GM06990 (cell line): Measurements from ENCODE around the gene ADORA2B.

ENCODE experiments used
- DNase-seq: peaks from one replicate; pipeline ENCODE4 v3.0.0-alpha.2; 2011; ENCODE audit not compliant: insufficient read length; ENCODE audit errors: extremely low read depth
- H3K27me3 ChIP-seq: replicated peaks from 2 replicates; pipeline ENCODE4 v1.6.0; 2011; ENCODE audit warnings: low read length; ENCODE audit not compliant: control insufficient read depth, insufficient read depth
- H3K36me3 ChIP-seq: 2 replicates; pipeline ENCODE4 v1.5.1; 2011; ENCODE audit warnings: low read length; ENCODE audit not compliant: control insufficient read depth, insufficient read depth
- H3K4me3 ChIP-seq: replicated peaks from 2 replicates; pipeline ENCODE4 v1.5.1; 2011; ENCODE audit warnings: low read depth, mild to moderate bottlenecking, control low read depth, low read length
- TF ChIP-seq, protein P1 (sequence below): IDR thresholded peaks from 2 replicates; pipeline ENCODE4 v1.5.1; 2011; ENCODE audit warnings: low read length, control low read depth, mild to moderate bottlenecking, inconsistent platforms; ENCODE audit not compliant: insufficient read depth, poor library complexity, severe bottlenecking

ADORA2B gene

DNA sequence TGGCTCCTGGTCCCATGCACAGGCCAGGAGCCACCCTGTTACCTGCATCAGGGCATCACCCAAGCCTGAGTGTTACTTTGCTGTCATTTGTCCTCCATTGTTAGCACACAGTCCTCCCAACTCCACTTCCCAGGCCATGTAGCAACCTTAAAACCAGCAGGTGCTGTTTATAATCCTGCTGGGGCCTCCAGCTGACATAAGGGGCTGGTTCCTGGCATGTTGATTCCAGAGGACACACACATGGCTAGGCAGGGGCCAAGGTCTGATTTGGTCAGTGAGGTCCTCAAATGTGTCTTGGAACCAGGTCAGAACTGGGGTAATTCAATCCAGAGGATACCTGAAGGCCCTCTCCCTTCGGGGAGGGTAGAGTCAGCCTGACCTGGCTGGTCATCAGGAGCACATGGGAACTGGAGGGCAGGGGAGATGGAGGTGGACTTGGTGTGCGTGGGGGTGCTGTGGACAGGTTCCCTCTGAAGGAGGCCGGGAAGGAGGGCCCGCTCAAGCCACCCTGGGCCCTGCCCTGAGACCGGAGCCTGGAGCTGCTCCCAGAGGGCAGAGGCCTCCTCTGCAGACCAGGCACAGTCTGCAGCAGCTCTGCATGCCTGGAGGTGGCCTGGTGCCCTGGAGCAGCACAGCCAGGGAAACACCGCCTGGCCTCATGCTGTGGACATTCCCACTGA, 6.6 kb downstream of the ADORA2B start:
- H3K36me3 ChIP-seq, result no peaks in the 10 kb centered on the region
- no peaks in the 10 kb centered on the region; the same call in 1 of the 2 replicates for H3K27me3 ChIP-seq
- no peak overlapping the region for H3K4me3 ChIP-seq
- TF ChIP-seq, protein P1, sequence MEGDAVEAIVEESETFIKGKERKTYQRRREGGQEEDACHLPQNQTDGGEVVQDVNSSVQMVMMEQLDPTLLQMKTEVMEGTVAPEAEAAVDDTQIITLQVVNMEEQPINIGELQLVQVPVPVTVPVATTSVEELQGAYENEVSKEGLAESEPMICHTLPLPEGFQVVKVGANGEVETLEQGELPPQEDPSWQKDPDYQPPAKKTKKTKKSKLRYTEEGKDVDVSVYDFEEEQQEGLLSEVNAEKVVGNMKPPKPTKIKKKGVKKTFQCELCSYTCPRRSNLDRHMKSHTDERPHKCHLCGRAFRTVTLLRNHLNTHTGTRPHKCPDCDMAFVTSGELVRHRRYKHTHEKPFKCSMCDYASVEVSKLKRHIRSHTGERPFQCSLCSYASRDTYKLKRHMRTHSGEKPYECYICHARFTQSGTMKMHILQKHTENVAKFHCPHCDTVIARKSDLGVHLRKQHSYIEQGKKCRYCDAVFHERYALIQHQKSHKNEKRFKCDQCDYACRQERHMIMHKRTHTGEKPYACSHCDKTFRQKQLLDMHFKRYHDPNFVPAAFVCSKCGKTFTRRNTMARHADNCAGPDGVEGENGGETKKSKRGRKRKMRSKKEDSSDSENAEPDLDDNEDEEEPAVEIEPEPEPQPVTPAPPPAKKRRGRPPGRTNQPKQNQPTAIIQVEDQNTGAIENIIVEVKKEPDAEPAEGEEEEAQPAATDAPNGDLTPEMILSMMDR, result no peak
- no peak for DNase-seq

DNA sequence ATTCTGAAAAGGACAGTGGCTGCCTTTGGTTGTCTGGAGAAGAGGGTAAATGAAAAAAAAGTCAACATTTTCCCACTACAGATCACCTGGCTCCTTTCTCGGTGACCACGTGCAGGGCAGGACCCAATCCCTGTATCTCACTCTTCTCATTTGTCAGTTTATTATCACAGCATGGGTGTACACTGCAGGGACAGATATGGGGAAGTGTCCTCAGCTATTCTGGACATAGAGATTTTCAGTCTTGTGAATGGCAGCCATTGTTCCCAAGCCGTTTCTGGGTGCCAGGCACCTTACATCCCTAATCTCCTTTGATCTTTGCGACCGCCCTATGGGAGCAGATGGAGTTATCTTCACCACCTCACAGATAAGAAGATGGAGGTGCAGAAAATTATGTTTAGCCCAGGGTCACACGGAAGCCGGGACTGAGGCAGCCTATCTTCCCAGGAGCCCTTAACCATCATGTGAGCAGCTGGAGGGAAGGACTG, 7.2 kb downstream of the ADORA2B start:
- TF ChIP-seq, protein P1, result no peak
- Histone ChIP-seq H3K27me3 (no peaks in the 10 kb centered on the region; the same call in 1 of the 2 replicates), H3K4me3 (no peak overlapping the region), H3K36me3 (no peaks in the 10 kb centered on the region)
- no peak for DNase-seq

- TF ChIP-seq, protein P1, result no peak
- Histone ChIP-seq H3K27me3 (no peaks in the 10 kb centered on the region; the same call in 1 of the 2 replicates), H3K36me3 (no peaks in the 10 kb centered on the region), H3K4me3 (no peak overlapping the region)
- DNase-seq, result no peak
Observed at GRCh38 chr17:15952916-15953790, 8.2 kb downstream of the ADORA2B start.

- no peaks in the 10 kb centered on the region for H3K36me3 ChIP-seq
- no peak for DNase-seq
- no peak overlapping the region for H3K4me3 ChIP-seq
- TF ChIP-seq, protein P1, result no peak
- H3K27me3 ChIP-seq, result no peaks in the 10 kb centered on the region; the same call in 1 of the 2 replicates
Observed at GRCh38 chr17:15954222-15954621, 9.3 kb downstream of the ADORA2B start.

DNA sequence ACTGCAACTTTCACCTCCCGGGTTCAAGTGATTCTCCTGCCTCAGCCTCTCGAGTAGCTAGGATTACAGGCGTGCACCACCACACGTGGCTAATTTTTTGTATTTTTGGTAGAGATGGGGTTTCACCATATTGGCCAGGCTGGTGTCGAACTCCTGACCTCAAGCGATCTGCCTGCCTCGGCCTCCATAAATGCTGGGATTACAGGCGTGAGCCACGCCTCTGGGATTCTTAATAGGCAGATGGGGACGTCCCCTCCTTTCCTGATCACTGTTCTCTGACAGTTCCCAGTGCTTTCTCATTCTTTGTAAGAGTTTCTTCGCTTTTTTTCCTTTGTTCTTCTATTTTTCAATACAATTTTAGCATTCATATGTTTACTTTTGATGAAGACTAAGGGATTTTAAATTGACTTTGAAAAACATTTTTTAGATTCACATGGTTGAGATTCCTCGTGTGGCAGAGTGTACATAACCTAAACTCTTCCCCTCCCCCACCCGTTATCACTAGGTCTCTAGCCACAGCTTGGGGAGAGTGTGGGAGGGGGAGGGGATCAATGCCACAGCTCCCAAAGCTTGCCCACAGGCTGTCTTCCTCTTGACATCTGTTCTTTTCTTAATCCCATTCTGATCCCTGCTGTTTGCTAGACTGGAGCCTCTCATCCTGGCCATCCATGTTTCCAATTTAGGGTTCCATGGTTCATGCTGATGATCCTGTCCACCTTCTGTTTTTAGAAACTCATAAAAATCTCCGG, 11.0 kb downstream of the ADORA2B start:
- H3K4me3 ChIP-seq, result no peak overlapping the region
- no peaks in the 10 kb centered on the region for H3K36me3 ChIP-seq
- no peaks in the 10 kb centered on the region; the same call in 1 of the 2 replicates for H3K27me3 ChIP-seq
- no peak for DNase-seq
- TF ChIP-seq, protein P1, result no peak
